GM21825 (cell line): ENCODE data around the gene ADAM10.

Source experiments
- ATAC-seq: cut with Tn5 transposase; IDR thresholded peaks from one replicate; pipeline ENCODE4 v1.9.1; 2021; ENCODE audit warnings: mild to moderate bottlenecking, moderate library complexity; ENCODE audit not compliant: unreplicated experiment

The ADAM10 gene

GRCh38 chr15:58555162-58556027 lies 194.1 kb downstream of the ADAM10 start:
- ATAC-seq = no peak

- no peak for ATAC-seq
These were observed 194.7 kb downstream of the ADAM10 start for GRCh38 chr15:58554758-58555157.

GRCh38 chr15:58553365-58553918 lies 196.1 kb downstream of the ADAM10 start:
- no peak for ATAC-seq

- ATAC-seq = no peak
These were observed 196.8 kb downstream of the ADAM10 start for GRCh38 chr15:58552505-58553364.

GRCh38 chr15:58551764-58552504 lies 197.6 kb downstream of the ADAM10 start:
- no peak for ATAC-seq

- no peak for ATAC-seq
These were observed 198.3 kb downstream of the ADAM10 start for GRCh38 chr15:58551084-58551763.

GRCh38 chr15:58549785-58550074 lies 199.8 kb downstream of the ADAM10 start:
- ATAC-seq = no peak

- ATAC-seq = no peak
These were observed 200.3 kb downstream of the ADAM10 start for GRCh38 chr15:58549013-58549784.

GRCh38 chr15:58548308-58549012 lies 201.0 kb downstream of the ADAM10 start:
- no peak for ATAC-seq

- no peak for ATAC-seq
These were observed 201.7 kb downstream of the ADAM10 start for GRCh38 chr15:58547628-58548307.

GRCh38 chr15:58546635-58547627 lies 202.6 kb downstream of the ADAM10 start:
- ATAC-seq = no peak

GRCh38 chr15:58546066-58546591 lies 203.4 kb downstream of the ADAM10 start:
- ATAC-seq = no peak

GRCh38 chr15:58545307-58546065 lies 204.0 kb downstream of the ADAM10 start:
- ATAC-seq = no peak

- no peak for ATAC-seq
These were observed 204.8 kb downstream of the ADAM10 start for GRCh38 chr15:58544756-58545155.

GRCh38 chr15:58543664-58544335 lies 205.7 kb downstream of the ADAM10 start:
- no peak for ATAC-seq
